Tibial artery (tissue), 4 donors: ENCODE results near the gene SLC5A2.

Experiments
- DNase-seq, 2 donors: peaks; one replicate each; pipeline ENCODE4 v3.0.0-alpha.2; 2019
- H3K27ac ChIP-seq, 2 donors: fragments of 200-600 bp; sonication (generic) in 1 of 2; 1 replicate in 1 of 2; 2 replicates in 1 of 2; pipeline ENCODE4 v1.5.1; 2018 to 2019; ENCODE audit warnings: mild to moderate bottlenecking in 1 of 2
- H3K27me3 ChIP-seq, 2 donors: fragments of 200-600 bp; sonication (generic) in 1 of 2; one replicate each; pipeline versions ENCODE4 v1.5.1 to v1.6.0; 2016 to 2019
- H3K36me3 ChIP-seq, 3 donors: fragments of 200-600 bp; sonication (generic) in 2 of 3; one replicate each; pipeline ENCODE4 v1.5.1; 2016 to 2019; ENCODE audit warnings: mild to moderate bottlenecking in 2 of 3
- H3K4me1 ChIP-seq, 4 donors: fragments of 200-600 bp; sonication (generic) in 2 of 4; 1 replicate in 3 of 4; 2 replicates in 1 of 4; pipeline ENCODE4 v1.5.1; 2016 to 2019
- H3K4me3 ChIP-seq, 2 donors: fragments of 200-600 bp; sonication (generic) in 1 of 2; 1 replicate in 1 of 2; 2 replicates in 1 of 2; pipeline ENCODE4 v1.5.1; 2018 to 2019; ENCODE audit warnings: mild to moderate bottlenecking in 2 of 2
- H3K9me3 ChIP-seq, 3 donors: fragments of 200-600 bp; sonication (generic) in 1 of 3; one replicate each; pipeline ENCODE4 v1.5.1; 2016 to 2019
- intact Hi-C: fragments of 100-400 bp; cut with DNase I; formaldehyde crosslinking; loops from one replicate; pipeline ENCODE4 v1.15.0; 2023; ENCODE audit warnings: low total_unique reads
- TF ChIP-seq, protein P1 (sequence below), 2 experiments: fragments of 200-600 bp in 1 of 2; fragments of 450-650 bp in 1 of 2; IDR thresholded peaks; one replicate each; pipeline ENCODE4 v1.5.1; 2017 to 2019; ENCODE audit warnings: antibody characterized with exemption in 2 of 2, mild to moderate bottlenecking in 1 of 2, moderate library complexity in 1 of 2

The SLC5A2 gene

DNA sequence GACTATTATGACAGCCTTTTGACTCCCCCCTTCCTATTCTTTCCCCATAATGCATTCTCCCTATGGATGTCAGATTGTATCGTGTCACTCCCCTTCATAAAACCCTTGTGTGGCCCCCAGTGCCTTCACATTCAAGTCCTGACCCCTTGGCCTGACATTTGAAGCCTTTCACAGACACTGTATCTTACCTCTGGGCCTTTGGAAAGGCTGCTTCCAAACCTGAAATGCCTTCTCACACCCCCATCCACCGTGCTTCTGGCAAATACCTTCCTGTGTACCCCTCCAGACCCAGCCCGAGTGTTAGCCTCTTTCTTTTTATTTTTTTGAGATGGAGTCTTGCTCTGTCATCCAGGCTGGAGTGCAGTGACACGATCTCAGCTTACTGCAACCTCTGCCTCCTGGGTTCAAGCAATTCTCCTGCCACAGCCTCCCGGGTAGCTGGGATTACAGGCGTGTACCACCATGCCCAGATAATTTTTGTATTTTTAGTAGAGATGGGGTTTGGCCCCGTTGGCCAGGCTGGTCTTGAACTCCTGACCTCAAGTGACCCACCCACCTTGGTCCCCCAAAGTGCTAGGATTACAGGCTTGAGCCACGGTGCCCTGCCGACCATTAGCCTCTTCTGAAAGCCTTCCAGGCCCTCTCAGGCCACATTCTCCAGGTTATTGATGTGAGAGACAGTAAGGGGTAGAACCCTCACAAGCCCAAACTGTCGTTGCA, 21.6 kb upstream of the SLC5A2 start:
- intact Hi-C loops, result no loop called here

DNA sequence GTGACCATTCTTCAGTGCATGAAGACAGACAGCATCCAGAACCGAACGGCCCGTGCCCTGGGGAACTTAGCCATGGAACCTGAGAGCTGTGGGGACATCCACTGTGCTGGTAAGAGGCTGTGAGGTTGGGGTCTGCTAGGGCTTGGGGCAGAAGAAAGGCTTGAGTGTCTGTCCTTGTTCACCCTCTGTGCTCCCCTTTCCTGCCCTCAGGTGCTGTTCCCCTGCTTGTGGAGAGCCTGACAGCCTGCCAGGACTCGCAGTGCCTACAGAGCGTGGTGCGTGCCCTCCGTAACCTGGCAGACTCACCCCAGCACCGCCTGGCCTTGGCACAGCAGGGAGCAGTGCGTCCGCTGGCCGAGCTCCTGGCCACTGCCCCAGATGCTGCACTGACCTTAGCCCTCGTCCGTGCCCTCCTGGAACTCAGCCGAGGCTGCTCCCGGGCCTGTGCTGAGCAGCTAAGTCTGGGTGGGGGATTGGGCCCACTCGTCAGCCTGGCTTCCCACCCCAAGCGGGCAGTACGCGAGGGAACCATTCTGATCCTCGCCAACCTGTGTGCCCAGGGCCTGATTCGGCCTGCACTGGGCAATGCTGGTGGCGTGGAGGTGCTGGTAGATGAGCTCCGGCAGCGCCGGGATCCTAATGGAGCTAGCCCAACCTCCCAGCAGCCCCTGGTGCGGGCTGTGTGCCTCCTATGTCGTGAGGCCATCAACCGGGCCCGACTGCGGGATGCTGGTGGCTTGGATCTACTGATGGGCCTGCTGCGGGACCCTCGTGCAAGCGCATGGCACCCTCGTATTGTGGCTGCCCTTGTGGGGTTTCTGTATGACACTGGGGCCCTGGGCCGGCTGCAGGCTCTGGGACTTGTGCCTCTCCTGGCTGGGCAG, 20.8 kb upstream of the SLC5A2 start:
- Histone ChIP-seq H3K27ac (no peak overlapping the region), H3K36me3 (peaks cover 0 to 57% (median 38%) of the 10 kb centered on the region in 3 donors), H3K4me1 (peaks cover 0 to 26% (median 20%) of the 10 kb centered on the region in 4 donors), H3K9me3 (no peaks in the 10 kb centered on the region), H3K27me3 (no peaks in the 10 kb centered on the region), H3K4me3 (no peak overlapping the region)
- TF ChIP-seq, protein P1, sequence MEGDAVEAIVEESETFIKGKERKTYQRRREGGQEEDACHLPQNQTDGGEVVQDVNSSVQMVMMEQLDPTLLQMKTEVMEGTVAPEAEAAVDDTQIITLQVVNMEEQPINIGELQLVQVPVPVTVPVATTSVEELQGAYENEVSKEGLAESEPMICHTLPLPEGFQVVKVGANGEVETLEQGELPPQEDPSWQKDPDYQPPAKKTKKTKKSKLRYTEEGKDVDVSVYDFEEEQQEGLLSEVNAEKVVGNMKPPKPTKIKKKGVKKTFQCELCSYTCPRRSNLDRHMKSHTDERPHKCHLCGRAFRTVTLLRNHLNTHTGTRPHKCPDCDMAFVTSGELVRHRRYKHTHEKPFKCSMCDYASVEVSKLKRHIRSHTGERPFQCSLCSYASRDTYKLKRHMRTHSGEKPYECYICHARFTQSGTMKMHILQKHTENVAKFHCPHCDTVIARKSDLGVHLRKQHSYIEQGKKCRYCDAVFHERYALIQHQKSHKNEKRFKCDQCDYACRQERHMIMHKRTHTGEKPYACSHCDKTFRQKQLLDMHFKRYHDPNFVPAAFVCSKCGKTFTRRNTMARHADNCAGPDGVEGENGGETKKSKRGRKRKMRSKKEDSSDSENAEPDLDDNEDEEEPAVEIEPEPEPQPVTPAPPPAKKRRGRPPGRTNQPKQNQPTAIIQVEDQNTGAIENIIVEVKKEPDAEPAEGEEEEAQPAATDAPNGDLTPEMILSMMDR (IDR thresholded peaks at IDR 0.05), result no peak
- intact Hi-C loops, result no loop called here
- peak in 1 of 2 donors; percentile 62 for DNase-seq

More for the DNA sequence above, 21.6 kb upstream of the SLC5A2 start:
- Histone ChIP-seq H3K4me3 (no peak overlapping the region), H3K27ac (no peak overlapping the region), H3K9me3 (no peaks in the 10 kb centered on the region), H3K27me3 (no peaks in the 10 kb centered on the region), H3K36me3 (peaks cover 0 to 53% (median 32%) of the 10 kb centered on the region in 3 donors), H3K4me1 (peaks cover 0 to 34% (median 28%) of the 10 kb centered on the region in 4 donors)
- TF ChIP-seq, protein P1 (IDR thresholded peaks at IDR 0.05), result no peak
- peak in 1 of 2 donors; percentile 53 for DNase-seq

- Histone ChIP-seq H3K9me3 (no peaks in the 10 kb centered on the region), H3K4me3 (no peak overlapping the region), H3K27ac (no peak overlapping the region), H3K36me3 (peaks cover 0 to 58% (median 38%) of the 10 kb centered on the region in 3 donors), H3K27me3 (no peaks in the 10 kb centered on the region), H3K4me1 (peaks cover 0 to 12% (median 10%) of the 10 kb centered on the region in 4 donors)
- TF ChIP-seq, protein P1 (IDR thresholded peaks at IDR 0.05), result no peak
- intact Hi-C loops, result no loop called here
- DNase-seq, result peak in 1 of 2 donors; percentile 58
Observed at GRCh38 chr16:31464348-31464769, 18.6 kb upstream of the SLC5A2 start.

- H3K27ac ChIP-seq, result no peak overlapping the region
- H3K4me1 ChIP-seq, result peaks cover 0 to 12% (median 10%) of the 10 kb centered on the region in 4 donors
- DNase-seq, result peak in 1 of 2 donors; percentile 54
- H3K27me3 ChIP-seq, result no peaks in the 10 kb centered on the region
- TF ChIP-seq, protein P1 (IDR thresholded peaks at IDR 0.05), result no peak
- no peaks in the 10 kb centered on the region for H3K9me3 ChIP-seq
- H3K4me3 ChIP-seq, result no peak overlapping the region
- intact Hi-C loops, result no loop called here
- peaks cover 0 to 58% (median 38%) of the 10 kb centered on the region in 3 donors for H3K36me3 ChIP-seq
Observed at GRCh38 chr16:31464781-31465260, 18.1 kb upstream of the SLC5A2 start.

GRCh38 chr16:31465788-31466370, 17.0 kb upstream of the SLC5A2 start:
- H3K36me3 ChIP-seq, result peaks cover 0 to 58% (median 38%) of the 10 kb centered on the region in 3 donors
- no peaks in the 10 kb centered on the region for H3K9me3 ChIP-seq
- DNase-seq, result no peak
- H3K27me3 ChIP-seq, result no peaks in the 10 kb centered on the region
- no peak overlapping the region for H3K27ac ChIP-seq
- H3K4me1 ChIP-seq, result peaks cover 0 to 7% (median 7%) of the 10 kb centered on the region in 4 donors
- intact Hi-C loops, result no loop called here
- H3K4me3 ChIP-seq, result no peak overlapping the region
- TF ChIP-seq, protein P1 (IDR thresholded peaks at IDR 0.05), result no peak
